Measurements from ENCODE around the gene FGR.

FGR gene

GRCh38 chr1:27592931-27593677 lies 41.9 kb downstream of the FGR start:
- H3K79me2 ChIP-seq (ENCODE audit: insufficient read depth, low read length): no peaks in the 10 kb centered on the region
- no peaks in the 10 kb centered on the region for H3F3A ChIP-seq (ENCODE audit: insufficient read depth)
- TF ChIP-seq CTCF (IDR thresholded peaks at IDR 0.05; ENCODE audit: insufficient read depth, low read length, poor library complexity, severe bottlenecking) (no peak), EZH2phosphoT487 (conservative IDR thresholded peaks at IDR 0.05; ENCODE audit: low read length) (no peak)
- no peak overlapping the region for H3K9ac ChIP-seq (ENCODE audit: low read length)
- no peaks in the 10 kb centered on the region; the same call in 1 of the 2 replicates for H4K20me1 ChIP-seq (ENCODE audit: low read depth, low read length)
- H2AFZ ChIP-seq (ENCODE audit: low read depth, low read length, severe bottlenecking): no peak overlapping the region
- H3K27ac ChIP-seq (ENCODE audit: low read depth, low read length): no peak overlapping the region
- no peaks in the 10 kb centered on the region for H3K27me3 ChIP-seq (ENCODE audit: low read length)
- H3K4me3 ChIP-seq (ENCODE audit: insufficient read depth, low read length, poor library complexity, severe bottlenecking): no peak overlapping the region
- no peak overlapping the region for H3K4me2 ChIP-seq (ENCODE audit: low read depth, low read length, poor library complexity, severe bottlenecking)
- H3K9me3 ChIP-seq (ENCODE audit: insufficient read depth, low read length): no peaks in the 10 kb centered on the region
- H3K36me3 ChIP-seq (ENCODE audit: low read length): no peaks in the 10 kb centered on the region
- no peaks in the 10 kb centered on the region for H3K9me2 ChIP-seq (replicated peaks; ENCODE audit: insufficient read depth, low read length)

GRCh38 chr1:27592232-27592930 lies 42.6 kb downstream of the FGR start:
- Histone ChIP-seq H4K20me1 (ENCODE audit: low read depth, low read length) (no peaks in the 10 kb centered on the region; the same call in 1 of the 2 replicates), H3K9me3 (ENCODE audit: insufficient read depth, low read length) (no peaks in the 10 kb centered on the region), H3K9me2 (replicated peaks; ENCODE audit: insufficient read depth, low read length) (no peaks in the 10 kb centered on the region), H3K4me2 (ENCODE audit: low read depth, low read length, poor library complexity, severe bottlenecking) (no peak overlapping the region), H3K4me3 (ENCODE audit: insufficient read depth, low read length, poor library complexity, severe bottlenecking) (no peak overlapping the region), H3K27ac (ENCODE audit: low read depth, low read length) (no peak overlapping the region), H3F3A (ENCODE audit: insufficient read depth) (no peaks in the 10 kb centered on the region), H2AFZ (ENCODE audit: low read depth, low read length, severe bottlenecking) (no peak overlapping the region), H3K27me3 (ENCODE audit: low read length) (no peaks in the 10 kb centered on the region), H3K9ac (ENCODE audit: low read length) (no peak overlapping the region), H3K79me2 (ENCODE audit: insufficient read depth, low read length) (no peaks in the 10 kb centered on the region), H3K36me3 (ENCODE audit: low read length) (no peaks in the 10 kb centered on the region)
- TF ChIP-seq EZH2phosphoT487 (conservative IDR thresholded peaks at IDR 0.05; ENCODE audit: low read length): no peak
- no peak for TF ChIP-seq CTCF (IDR thresholded peaks at IDR 0.05; ENCODE audit: insufficient read depth, low read length, poor library complexity, severe bottlenecking)

GRCh38 chr1:27591622-27592021 lies 43.4 kb downstream of the FGR start:
- Histone ChIP-seq H3K4me2 (ENCODE audit: low read depth, low read length, poor library complexity, severe bottlenecking) (no peak overlapping the region), H3K79me2 (ENCODE audit: insufficient read depth, low read length) (no peaks in the 10 kb centered on the region), H4K20me1 (ENCODE audit: low read depth, low read length) (no peaks in the 10 kb centered on the region; the same call in 1 of the 2 replicates), H3K9ac (ENCODE audit: low read length) (no peak overlapping the region), H3K4me3 (ENCODE audit: insufficient read depth, low read length, poor library complexity, severe bottlenecking) (no peak overlapping the region), H3K27me3 (ENCODE audit: low read length) (no peaks in the 10 kb centered on the region), H3K36me3 (ENCODE audit: low read length) (no peaks in the 10 kb centered on the region), H3K27ac (ENCODE audit: low read depth, low read length) (no peak overlapping the region), H3K9me2 (replicated peaks; ENCODE audit: insufficient read depth, low read length) (no peaks in the 10 kb centered on the region), H3F3A (ENCODE audit: insufficient read depth) (no peaks in the 10 kb centered on the region), H2AFZ (ENCODE audit: low read depth, low read length, severe bottlenecking) (no peak overlapping the region), H3K9me3 (ENCODE audit: insufficient read depth, low read length) (no peaks in the 10 kb centered on the region)
- TF ChIP-seq EZH2phosphoT487 (conservative IDR thresholded peaks at IDR 0.05; ENCODE audit: low read length) (no peak), CTCF (IDR thresholded peaks at IDR 0.05; ENCODE audit: insufficient read depth, low read length, poor library complexity, severe bottlenecking) (no peak)

Data from SU-DHL-6 (cell line).